ENCODE results near the gene NPAS3.

GRCh38 chr14:33849455-33849801 lies 910.7 kb downstream of the NPAS3 start:
- TF ChIP-seq, protein P1, sequence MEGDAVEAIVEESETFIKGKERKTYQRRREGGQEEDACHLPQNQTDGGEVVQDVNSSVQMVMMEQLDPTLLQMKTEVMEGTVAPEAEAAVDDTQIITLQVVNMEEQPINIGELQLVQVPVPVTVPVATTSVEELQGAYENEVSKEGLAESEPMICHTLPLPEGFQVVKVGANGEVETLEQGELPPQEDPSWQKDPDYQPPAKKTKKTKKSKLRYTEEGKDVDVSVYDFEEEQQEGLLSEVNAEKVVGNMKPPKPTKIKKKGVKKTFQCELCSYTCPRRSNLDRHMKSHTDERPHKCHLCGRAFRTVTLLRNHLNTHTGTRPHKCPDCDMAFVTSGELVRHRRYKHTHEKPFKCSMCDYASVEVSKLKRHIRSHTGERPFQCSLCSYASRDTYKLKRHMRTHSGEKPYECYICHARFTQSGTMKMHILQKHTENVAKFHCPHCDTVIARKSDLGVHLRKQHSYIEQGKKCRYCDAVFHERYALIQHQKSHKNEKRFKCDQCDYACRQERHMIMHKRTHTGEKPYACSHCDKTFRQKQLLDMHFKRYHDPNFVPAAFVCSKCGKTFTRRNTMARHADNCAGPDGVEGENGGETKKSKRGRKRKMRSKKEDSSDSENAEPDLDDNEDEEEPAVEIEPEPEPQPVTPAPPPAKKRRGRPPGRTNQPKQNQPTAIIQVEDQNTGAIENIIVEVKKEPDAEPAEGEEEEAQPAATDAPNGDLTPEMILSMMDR (conservative IDR thresholded peaks at IDR 0.05) = peak; percentile 35; the same call in 1 of the 2 replicates
- no peak for TF ChIP-seq EZH2 (IDR thresholded peaks at IDR 0.05; ENCODE audit: low read depth)
